GM19239 (cell line): ENCODE measurements around the gene RAB3D.
A peak's percentile ranks its signal among the peaks of the same experiment; 100 is the strongest.

Experiments used
- DNase-seq: peaks from one replicate; pipeline ENCODE4 v3.0.0; 2011; ENCODE audit warnings: low spot score; ENCODE audit not compliant: insufficient read length
- FAIRE-seq: peaks from 2 replicates; lab custom pipeline; 2011; peaks lifted over from hg19 to GRCh38; lab: Jason Lieb, UNC

Gene RAB3D

DNA sequence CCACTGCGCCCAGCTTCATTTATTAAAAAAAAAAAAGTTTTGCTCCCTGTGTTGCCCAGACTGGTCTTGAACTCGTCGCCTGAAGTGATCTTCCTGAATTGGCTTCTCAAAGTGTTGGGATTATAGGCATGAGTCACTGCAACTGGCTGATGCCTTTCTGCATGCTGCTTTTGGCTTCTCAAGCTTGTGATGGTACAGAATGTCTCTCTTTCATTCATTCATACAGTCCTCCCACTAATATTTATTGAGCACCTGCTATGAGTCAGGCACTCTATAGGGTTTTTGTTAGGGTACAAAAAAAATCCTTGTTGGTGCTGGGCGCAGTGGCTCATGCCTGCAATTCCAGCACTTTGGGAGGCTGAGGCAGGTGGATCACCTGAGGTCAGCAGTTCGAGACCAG is 34.5 kb downstream of the RAB3D start:
- DNase-seq = no peak
- FAIRE-seq = no peak

- DNase-seq = no peak
- no peak for FAIRE-seq
Observed at GRCh38 chr19:11300811-11301120, 38.7 kb downstream of the RAB3D start.

GRCh38 chr19:11299946-11300810 is 39.3 kb downstream of the RAB3D start:
- DNase-seq (no peak), FAIRE-seq (no peak)

DNA sequence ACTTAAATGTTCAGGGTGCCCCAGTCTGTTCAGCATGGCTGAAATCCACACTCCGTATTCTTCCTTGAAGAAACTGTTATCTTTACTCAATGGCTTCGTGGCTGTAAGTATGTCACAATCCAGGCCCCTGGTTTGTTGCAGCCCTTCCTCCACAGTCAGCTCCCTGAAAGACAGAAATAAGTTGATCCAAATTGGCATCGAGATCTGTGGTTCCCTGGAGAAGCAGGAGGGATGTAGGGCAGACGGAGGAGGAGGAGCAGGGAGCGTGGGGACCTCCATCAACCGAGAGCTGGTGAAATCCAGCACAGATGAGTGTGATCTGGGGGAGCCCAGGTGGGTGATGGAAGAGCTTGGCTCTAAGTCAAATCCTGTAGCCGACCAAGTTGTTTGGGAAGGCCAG is 43.2 kb downstream of the RAB3D start:
- DNase-seq (no peak), FAIRE-seq (no peak)

GRCh38 chr19:11295665-11296245 is 43.7 kb downstream of the RAB3D start, which contains the start of gene TSPAN16:
TSS of gene TSPAN16 (plus strand) at chr19:11296160. CDS start at chr19:11296298, 138 bp downstream.
- FAIRE-seq (no peak), DNase-seq (no peak)

DNA sequence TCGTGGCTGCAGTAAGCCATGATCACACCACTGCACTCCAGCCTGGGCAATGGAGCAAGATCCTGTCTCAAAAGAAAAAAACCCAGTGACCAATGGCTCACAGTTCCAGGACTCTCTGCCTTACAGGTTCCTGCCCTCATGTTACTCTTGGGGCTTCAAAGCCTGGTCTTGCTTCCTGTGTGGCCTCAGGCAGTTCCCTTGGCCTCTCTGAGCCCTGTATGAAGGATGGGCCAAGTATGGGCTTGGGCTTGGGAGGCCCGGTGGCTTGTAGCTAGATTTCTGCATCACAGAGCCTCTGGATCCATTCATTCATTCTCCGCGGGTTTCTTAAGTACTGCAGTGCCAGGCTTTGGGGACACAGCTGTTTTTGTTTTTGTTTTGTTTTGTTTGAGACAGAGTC is 44.3 kb downstream of the RAB3D start:
- DNase-seq (no peak), FAIRE-seq (no peak)

- FAIRE-seq = peak; percentile 87
Observed at GRCh38 chr19:11293433-11294389, 45.7 kb downstream of the RAB3D start.

DNA sequence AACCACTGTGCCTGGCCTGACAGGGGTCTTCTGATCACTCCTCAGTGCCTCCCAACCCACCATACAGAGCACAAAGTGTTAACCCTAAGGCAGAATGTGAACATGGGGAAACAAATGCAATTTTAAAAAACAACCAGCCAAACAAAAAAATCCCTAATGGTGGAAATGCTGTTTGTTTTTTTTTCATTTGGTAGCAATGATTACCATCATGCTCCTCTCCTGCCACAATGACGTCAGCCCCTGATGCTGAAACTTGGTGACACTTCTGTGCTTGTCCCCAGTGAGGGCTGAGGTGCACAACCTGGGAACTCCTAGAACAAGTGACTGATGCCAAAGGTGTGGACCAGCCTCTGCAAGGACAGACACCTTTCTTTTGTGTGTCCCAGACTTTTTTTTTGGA is 47.5 kb downstream of the RAB3D start:
- FAIRE-seq = no peak
- no peak for DNase-seq

More at GRCh38 chr19:11293433-11294389, 45.7 kb downstream of the RAB3D start:
- DNase-seq = peak; percentile 82

DNA sequence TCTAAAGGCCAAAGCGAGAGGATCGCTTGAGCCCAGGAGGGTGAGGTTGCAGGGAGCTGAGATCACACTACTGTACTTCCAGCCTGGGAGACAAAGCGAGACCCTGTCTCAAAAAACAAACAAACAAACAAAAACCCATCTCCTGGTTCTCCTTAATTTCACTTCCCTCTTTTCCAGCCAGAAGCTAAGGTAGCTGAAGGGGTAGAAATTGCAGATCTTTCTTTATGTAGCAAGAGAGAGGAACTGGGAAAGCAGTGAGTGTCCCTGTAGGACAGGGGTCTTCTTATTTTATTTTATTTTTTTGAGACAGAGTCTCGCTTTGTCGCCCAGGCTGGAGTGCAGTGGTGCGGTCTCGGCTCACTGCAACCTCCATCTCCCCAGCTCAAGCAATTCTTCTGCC is 48.0 kb downstream of the RAB3D start:
- no peak for FAIRE-seq

DNA sequence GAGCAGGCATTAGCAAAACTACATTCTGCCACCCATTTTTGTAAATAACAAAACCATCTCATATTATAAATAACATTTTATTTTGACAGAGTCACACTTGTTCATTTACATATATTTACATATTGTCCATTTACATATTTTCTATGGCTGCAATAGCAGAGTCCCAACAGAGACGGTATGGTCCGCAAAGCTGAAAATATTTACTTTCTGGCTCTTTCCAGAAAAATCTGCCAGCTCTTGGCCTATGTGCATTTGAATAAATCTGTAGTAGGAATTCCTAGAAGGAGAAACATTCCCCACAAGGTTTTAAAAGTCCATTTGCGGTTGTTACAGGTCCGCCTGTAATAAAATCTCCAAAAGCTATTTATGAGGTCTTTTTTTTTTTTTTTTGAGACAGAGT is 49.2 kb downstream of the RAB3D start:
- FAIRE-seq = no peak
- no peak for DNase-seq

More for the DNA sequence above, 48.0 kb downstream of the RAB3D start:
- DNase-seq = no peak

DNA sequence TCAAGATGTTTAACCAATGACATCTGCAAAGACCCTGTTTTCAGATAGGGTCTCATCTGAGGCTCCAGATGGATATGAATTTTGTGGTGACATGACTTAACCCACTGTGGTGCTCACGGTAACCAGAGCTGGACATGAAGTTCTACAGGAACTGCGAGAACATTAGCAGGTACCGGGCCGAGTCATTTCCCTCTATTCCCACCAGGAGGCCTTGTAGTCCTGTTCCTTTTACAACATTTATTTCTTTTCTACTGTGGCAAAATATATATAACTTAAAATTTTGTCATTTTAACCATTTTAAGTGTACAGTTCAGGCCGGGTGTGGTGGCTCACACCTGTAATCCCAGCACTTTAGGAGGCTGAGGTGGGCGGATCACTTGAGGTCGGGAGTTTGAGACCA is 51.1 kb downstream of the RAB3D start:
- no peak for DNase-seq
- FAIRE-seq = no peak

DNA sequence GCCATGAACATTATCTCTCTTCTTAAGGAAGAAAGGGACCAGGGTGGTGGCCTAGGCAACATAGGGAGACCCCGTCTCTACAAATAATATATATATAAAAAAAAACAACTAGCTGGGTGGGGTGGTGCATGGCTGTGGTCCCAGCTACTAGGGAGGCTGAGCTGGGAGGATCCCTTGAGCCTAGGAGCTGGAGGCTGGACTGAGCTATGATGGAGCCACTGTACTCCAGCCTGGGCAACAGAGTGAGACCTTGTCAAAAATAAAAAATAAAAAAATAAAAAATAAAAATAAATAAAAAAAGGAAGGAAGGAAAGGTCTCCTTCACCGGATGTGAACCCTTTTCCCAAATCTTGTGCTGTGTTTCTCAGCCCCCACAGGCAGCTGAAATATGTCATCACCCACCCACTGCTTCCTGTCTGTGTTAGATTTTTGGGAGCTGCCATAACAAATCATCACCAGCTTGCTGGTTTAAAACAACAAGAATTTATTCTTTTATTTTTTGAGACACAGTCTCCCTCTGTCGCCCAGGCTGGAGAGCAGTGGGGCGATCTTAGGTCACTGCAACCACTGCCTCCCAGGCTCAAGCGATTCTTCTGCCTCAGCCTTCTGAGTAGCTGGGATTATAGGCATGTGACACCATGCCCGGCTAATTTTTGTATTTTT is 53.0 kb downstream of the RAB3D start:
- FAIRE-seq (no peak), DNase-seq (no peak)

DNA sequence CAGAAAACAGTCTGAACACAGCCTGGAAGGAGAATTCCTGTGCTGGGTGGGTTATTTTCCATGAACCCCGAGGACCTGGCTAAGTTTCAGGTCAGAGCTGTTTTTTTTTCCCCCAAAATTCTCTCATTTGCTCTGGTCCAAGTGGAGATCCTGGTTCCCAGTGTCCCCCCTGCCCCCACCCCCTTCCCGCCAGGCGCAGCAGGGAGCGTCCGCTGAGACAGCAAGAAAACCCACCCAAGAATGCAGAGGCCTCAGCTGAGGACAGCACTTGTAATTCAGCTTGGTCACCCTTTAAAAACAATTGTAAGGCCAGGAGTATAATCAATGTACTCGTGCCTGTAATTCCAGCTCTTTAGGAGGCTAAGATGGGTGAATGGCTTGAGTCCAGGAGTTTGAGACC is 54.9 kb downstream of the RAB3D start:
- DNase-seq (no peak), FAIRE-seq (no peak)

GRCh38 chr19:11281356-11282049 is 58.0 kb downstream of the RAB3D start:
- FAIRE-seq (no peak), DNase-seq (no peak)

DNA sequence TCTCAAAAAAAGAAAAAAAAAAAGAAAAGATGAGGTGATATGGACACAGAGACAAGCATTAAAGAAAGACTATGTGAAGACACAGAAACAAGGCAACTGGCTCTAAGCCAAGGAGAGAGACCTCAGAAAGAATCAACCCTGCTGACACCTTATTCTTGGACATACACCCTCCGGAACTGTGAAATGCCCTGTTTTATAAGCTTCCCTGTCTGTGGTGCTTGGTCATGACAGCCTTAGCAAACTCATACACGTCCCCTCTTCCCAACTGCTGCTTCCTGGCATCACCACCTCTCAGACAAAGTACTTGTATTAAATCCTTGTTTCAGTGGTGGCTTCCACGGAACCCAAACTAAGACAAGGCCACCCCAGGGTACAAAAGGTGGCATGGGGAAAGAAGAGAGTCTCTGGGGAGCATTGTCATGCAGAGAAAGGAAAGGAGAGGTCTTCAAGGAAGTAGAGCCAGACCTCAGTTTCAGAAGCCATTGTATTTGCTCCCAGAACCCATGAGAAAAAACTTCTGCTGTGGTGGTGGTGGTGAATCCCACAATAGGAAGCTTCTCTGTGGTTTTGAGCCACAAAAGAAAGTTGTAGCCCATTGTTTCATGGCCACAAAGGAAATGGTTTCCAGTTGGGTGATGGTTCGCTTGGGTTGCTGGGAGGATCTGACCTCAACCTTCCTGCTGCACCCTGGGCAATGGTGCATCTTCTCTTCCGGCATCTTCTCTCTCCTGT is 59.8 kb downstream of the RAB3D start:
- peak; percentile 64 for DNase-seq

GRCh38 chr19:11278670-11279069 is 60.8 kb downstream of the RAB3D start:
- FAIRE-seq (no peak), DNase-seq (no peak)

More for the DNA sequence above, 59.8 kb downstream of the RAB3D start:
- FAIRE-seq = peak; percentile 80

DNA sequence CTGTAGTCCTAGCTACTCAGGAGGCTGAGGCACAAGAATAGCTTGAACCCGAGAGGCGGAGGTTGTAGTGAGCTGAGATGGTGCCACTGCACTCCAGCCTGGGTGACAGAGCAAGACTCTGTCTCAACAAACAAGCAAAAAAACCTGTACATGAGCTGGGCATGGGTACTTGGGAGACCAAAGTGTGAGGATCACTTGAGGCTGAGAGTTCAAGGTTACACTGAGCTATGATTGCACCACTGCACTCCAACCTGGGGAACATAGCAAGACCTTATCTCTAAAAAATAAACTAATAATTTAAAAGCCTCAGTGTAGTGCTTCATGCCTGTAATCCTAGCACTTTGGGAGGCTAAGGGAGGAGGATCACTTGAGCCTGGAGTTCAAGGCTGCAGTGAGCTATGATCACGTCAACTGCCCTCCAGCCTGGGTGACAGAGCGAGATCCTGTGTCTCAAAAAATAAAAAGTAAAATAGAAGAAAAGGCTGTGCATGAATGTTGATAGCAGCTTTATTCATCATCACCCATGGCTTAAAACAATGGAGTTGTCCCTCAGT is 64.8 kb downstream of the RAB3D start:
- no peak for DNase-seq
- no peak for FAIRE-seq

- FAIRE-seq (no peak), DNase-seq (no peak)
Observed at GRCh38 chr19:11273989-11274388, 65.5 kb downstream of the RAB3D start.

- no peak for DNase-seq
- no peak for FAIRE-seq
Observed at GRCh38 chr19:11273296-11273695, 66.2 kb downstream of the RAB3D start.
